Parathyroid adenoma (tissue), 2 donors: ENCODE results near the gene GRIA4.

Experiments
- H2AFZ ChIP-seq: fragments of 300-600 bp; sonication (generic); one replicate; pipeline ENCODE4 v1.7.0; 2017; ENCODE audit warnings: antibody characterized with exemption, mild to moderate bottlenecking
- H3K27ac ChIP-seq: fragments of 300-600 bp; sonication (generic); one replicate; pipeline ENCODE4 v1.7.0; 2017
- H3K27me3 ChIP-seq: fragments of 300-600 bp; sonication (generic); one replicate; pipeline ENCODE4 v1.7.0; 2017; ENCODE audit warnings: low read length; ENCODE audit not compliant: control insufficient read depth, insufficient read depth
- H3K36me3 ChIP-seq: fragments of 300-600 bp; sonication (generic); one replicate; pipeline ENCODE4 v1.7.0; 2017; ENCODE audit warnings: low read length; ENCODE audit not compliant: control insufficient read depth, insufficient read depth
- H3K4me1 ChIP-seq: fragments of 300-600 bp; sonication (generic); one replicate; pipeline ENCODE4 v1.7.0; 2017; ENCODE audit warnings: control low read depth
- H3K4me2 ChIP-seq: fragments of 300-600 bp; sonication (generic); one replicate; pipeline ENCODE4 v1.7.0; 2017; ENCODE audit warnings: low read length
- H3K4me3 ChIP-seq: fragments of 300-600 bp; sonication (generic); one replicate; pipeline ENCODE4 v1.7.0; 2017; ENCODE audit warnings: low read depth, low read length
- H3K79me2 ChIP-seq: fragments of 300-600 bp; sonication (generic); one replicate; pipeline ENCODE4 v1.7.0; 2017; ENCODE audit warnings: control low read depth
- H3K9ac ChIP-seq: fragments of 300-600 bp; sonication (generic); one replicate; pipeline ENCODE4 v1.7.0; 2017; ENCODE audit warnings: mild to moderate bottlenecking
- H3K9me3 ChIP-seq: fragments of 300-600 bp; sonication (generic); one replicate; pipeline ENCODE4 v1.7.0; 2017; ENCODE audit warnings: low read length; ENCODE audit not compliant: control insufficient read depth
- TF ChIP-seq, protein P1 (sequence below): fragments of 300-600 bp; sonication (generic); IDR thresholded peaks from one replicate; pipeline ENCODE4 v1.7.0; 2017; ENCODE audit warnings: antibody characterized with exemption, mild to moderate bottlenecking
- donor health status: primary hyperparathyroidism.

The GRIA4 gene

DNA sequence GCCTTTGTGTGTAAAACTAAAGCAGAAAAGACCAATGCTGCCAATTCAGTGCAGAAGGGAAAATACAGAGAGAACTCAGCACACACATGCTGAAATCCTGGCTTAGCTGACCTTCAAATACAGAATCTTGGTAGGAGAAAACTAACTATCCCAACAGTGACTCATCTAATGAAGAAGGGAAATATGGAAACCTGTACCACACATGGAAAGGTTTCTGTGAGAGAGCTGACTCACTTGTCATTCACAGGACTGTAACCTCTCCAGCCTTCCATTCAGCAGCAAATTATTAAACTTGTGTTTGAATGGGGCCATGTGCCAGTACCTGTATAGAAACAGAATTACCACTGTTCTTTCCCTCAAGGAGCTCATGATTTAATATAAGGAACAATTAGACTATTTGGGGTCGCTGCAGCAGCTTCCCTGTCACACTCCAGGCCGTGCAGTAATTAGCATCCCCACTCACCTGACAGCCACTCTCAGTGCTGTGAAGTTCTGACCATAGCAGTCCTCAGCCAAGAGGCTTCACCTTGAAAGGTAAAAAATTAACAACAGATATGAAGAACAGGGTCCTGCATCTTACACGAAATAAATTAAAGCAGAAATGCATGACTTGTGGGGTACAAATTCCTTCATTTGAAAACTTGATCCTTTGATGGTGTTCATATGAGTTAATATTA lies 358.3 kb downstream of the GRIA4 start:
- no peaks in the 10 kb centered on the region for H3K4me1 ChIP-seq
- H2AFZ ChIP-seq, result no peak overlapping the region
- H3K27ac ChIP-seq, result no peak overlapping the region
- no peak overlapping the region for H3K4me2 ChIP-seq
- H3K79me2 ChIP-seq, result no peaks in the 10 kb centered on the region
- no peak overlapping the region for H3K9ac ChIP-seq
- no peaks in the 10 kb centered on the region for H3K9me3 ChIP-seq
- TF ChIP-seq, protein P1, sequence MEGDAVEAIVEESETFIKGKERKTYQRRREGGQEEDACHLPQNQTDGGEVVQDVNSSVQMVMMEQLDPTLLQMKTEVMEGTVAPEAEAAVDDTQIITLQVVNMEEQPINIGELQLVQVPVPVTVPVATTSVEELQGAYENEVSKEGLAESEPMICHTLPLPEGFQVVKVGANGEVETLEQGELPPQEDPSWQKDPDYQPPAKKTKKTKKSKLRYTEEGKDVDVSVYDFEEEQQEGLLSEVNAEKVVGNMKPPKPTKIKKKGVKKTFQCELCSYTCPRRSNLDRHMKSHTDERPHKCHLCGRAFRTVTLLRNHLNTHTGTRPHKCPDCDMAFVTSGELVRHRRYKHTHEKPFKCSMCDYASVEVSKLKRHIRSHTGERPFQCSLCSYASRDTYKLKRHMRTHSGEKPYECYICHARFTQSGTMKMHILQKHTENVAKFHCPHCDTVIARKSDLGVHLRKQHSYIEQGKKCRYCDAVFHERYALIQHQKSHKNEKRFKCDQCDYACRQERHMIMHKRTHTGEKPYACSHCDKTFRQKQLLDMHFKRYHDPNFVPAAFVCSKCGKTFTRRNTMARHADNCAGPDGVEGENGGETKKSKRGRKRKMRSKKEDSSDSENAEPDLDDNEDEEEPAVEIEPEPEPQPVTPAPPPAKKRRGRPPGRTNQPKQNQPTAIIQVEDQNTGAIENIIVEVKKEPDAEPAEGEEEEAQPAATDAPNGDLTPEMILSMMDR, result no peak
- no peaks in the 10 kb centered on the region for H3K27me3 ChIP-seq
- H3K4me3 ChIP-seq, result no peak overlapping the region
- H3K36me3 ChIP-seq, result no peaks in the 10 kb centered on the region

DNA sequence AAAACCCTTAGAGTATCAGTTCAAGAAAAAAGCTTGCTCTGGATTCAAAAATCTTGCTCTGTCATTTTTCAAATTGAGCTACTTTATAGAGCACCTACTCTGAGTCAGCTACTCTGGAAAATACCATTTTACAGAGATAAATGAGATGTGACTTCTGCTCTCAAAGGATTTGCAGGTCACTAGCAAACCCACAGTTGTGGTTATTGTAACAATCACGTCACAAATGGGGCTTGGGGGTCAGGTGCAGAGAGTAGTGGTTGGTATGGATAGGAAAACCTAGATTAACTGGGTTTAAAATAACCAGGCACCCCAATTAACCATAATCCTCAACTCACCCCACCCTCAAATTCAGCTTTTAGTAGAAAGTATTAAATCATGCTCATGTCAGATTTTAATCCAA lies 359.9 kb downstream of the GRIA4 start:
- H3K9me3 ChIP-seq, result no peaks in the 10 kb centered on the region
- H3K79me2 ChIP-seq, result no peaks in the 10 kb centered on the region

DNA sequence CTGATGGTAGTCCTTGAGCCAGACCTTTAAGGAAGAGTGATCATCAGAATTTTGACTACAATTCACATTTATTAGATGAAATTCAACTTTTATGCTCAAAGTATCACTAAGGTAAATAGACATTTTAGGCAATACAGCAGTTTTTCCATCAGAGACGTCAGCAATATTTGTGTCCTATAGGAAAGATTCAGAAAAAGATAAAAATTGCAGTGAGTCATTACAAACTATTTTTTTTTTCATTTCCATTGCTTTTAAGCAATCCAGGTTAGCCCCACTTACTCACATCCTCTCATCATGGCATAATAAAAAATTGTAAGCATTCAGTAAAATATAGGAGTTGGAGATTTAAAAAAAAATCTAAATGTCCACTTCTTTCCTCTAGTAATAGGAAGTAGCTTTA lies 365.3 kb downstream of the GRIA4 start:
- H3K4me3 ChIP-seq, result no peak overlapping the region
- H2AFZ ChIP-seq, result no peak overlapping the region
- no peaks in the 10 kb centered on the region for H3K79me2 ChIP-seq
- H3K27me3 ChIP-seq, result no peaks in the 10 kb centered on the region
- H3K4me2 ChIP-seq, result no peak overlapping the region
- H3K9me3 ChIP-seq, result no peaks in the 10 kb centered on the region
- TF ChIP-seq, protein P1, result no peak
- H3K36me3 ChIP-seq, result no peaks in the 10 kb centered on the region
- no peak overlapping the region for H3K27ac ChIP-seq
- no peaks in the 10 kb centered on the region for H3K4me1 ChIP-seq
- no peak overlapping the region for H3K9ac ChIP-seq

More for the DNA sequence above, 359.9 kb downstream of the GRIA4 start:
- Histone ChIP-seq H3K36me3 (no peaks in the 10 kb centered on the region), H3K4me1 (no peaks in the 10 kb centered on the region), H3K27ac (no peak overlapping the region), H3K27me3 (no peaks in the 10 kb centered on the region), H3K4me2 (no peak overlapping the region), H3K4me3 (no peak overlapping the region), H3K9ac (no peak overlapping the region), H2AFZ (no peak overlapping the region)
- TF ChIP-seq, protein P1, result no peak

DNA sequence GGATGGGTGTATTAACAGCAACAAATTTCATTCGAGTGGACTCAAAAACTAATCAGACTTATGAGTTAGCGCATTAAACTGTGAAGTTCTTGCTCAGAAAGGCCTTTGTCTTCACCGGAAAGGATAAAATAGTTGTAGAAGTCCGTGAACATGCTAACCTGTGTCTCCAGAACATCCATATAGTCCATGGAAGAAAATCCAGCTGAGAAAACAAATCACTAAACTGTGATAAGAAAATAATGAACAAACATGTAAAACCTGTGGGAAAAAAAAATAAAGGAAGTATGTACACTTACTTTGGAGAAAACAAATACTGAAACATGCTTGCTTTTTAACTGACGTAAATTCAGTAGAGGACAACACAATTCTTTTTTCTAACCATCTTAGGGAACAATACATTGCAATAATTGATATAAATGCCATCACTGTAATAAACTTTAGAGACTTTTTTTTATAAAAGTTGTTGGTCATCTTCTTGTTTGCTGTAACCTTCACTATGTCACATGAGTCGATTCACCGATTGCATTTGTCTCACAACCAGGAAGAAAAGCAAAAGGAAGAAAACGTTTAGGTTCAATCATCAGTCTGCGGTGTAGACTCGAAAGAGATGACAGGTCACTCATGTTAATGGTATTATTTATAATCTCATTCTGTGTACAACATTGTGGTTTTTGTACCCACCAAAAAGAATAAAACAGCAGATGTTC lies 370.3 kb downstream of the GRIA4 start:
- Histone ChIP-seq H3K4me3 (no peak overlapping the region), H3K4me1 (no peaks in the 10 kb centered on the region), H3K9me3 (no peaks in the 10 kb centered on the region), H3K27ac (no peak overlapping the region), H3K9ac (no peak overlapping the region), H3K27me3 (no peaks in the 10 kb centered on the region), H3K36me3 (no peaks in the 10 kb centered on the region), H2AFZ (no peak overlapping the region), H3K79me2 (no peaks in the 10 kb centered on the region), H3K4me2 (no peak overlapping the region)
- TF ChIP-seq, protein P1, result no peak
